GM19099 (cell line): Measurements from ENCODE around the gene MAU2.

Experiments used
- POLR2A ChIP-seq: IDR thresholded peaks from 3 replicates; pipeline ENCODE4 v1.6.1; 2011; ENCODE audit warnings: low read depth; ENCODE audit not compliant: insufficient read length; ENCODE audit errors: extremely low read depth

Gene MAU2

GRCh38 chr19:19296953-19297689, 23.5 kb upstream of the MAU2 start:
- TF ChIP-seq POLR2A: no peak

- no peak for TF ChIP-seq POLR2A
Measured at GRCh38 chr19:19297759-19298158, 22.9 kb upstream of the MAU2 start.

GRCh38 chr19:19300613-19301012, 20.0 kb upstream of the MAU2 start:
- TF ChIP-seq POLR2A: no peak

GRCh38 chr19:19303411-19303810, 17.2 kb upstream of the MAU2 start:
- TF ChIP-seq POLR2A: no peak

GRCh38 chr19:19304186-19304965, 16.3 kb upstream of the MAU2 start:
- TF ChIP-seq POLR2A: no peak

GRCh38 chr19:19305066-19305465, 15.6 kb upstream of the MAU2 start:
- TF ChIP-seq POLR2A: no peak

- no peak for TF ChIP-seq POLR2A
Measured at GRCh38 chr19:19305696-19306095, 14.9 kb upstream of the MAU2 start.

GRCh38 chr19:19306191-19306590, 14.4 kb upstream of the MAU2 start:
- TF ChIP-seq POLR2A: no peak

- TF ChIP-seq POLR2A: no peak
Measured at GRCh38 chr19:19308373-19308772, 12.3 kb upstream of the MAU2 start.

GRCh38 chr19:19315444-19315843, 5.2 kb upstream of the MAU2 start:
- no peak for TF ChIP-seq POLR2A

GRCh38 chr19:19316082-19316481, 4.5 kb upstream of the MAU2 start:
- no peak for TF ChIP-seq POLR2A

- TF ChIP-seq POLR2A: no peak
Measured at GRCh38 chr19:19319732-19320360, 783 bp upstream of the MAU2 start.

- TF ChIP-seq POLR2A: no peak
Measured at GRCh38 chr19:19321141-19321577, 530 bp downstream of the MAU2 start.

- no peak for TF ChIP-seq POLR2A
Measured at GRCh38 chr19:19324059-19324770, 3.6 kb downstream of the MAU2 start.

GRCh38 chr19:19327672-19328071, 7.0 kb downstream of the MAU2 start:
- no peak for TF ChIP-seq POLR2A
